ENCODE data around the gene OLFM1. TPM values are rescaled to one million over a fixed set of nuclear protein-coding genes. Genes with fewer than 3 reads are reported as not detected.

OLFM1 gene
- total and polyA plus RNA-seq, 9 of the 15 experiments (the other 6 are each of a cell fraction or from before 2014, with no cell fraction given): not detected

DNA sequence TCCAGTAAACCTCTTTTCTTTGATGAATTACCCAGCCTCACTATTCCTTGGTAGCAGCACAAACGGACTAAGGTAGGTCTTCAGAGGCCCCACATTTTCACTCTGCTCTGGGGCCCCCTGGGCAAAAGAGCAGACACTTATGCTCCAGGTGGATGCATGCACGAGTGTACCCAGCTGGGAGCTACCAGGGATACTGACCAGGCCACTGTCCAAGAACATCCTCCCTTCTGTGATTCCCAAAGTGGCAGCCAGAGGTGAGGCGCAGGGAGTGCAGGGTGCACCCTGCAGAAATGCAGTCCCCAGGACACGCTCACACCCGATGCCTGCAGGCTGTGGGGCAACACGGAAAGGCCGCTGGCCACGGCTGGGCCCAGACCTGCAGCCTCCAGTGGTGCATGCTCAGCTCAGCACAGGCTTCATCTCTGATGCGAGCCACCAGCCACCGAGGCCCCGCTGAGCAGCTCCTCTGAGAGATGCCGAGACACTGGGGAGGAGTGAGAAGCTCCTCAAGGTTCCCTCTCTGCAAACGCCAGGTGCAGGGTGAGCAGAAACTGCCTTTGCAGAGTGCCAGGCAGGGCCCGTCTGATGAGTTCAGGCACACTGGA is 48.1 kb upstream of the OLFM1 start:
- Histone ChIP-seq H3K36me3 (ENCODE audit: control insufficient read depth, insufficient read depth, low read length) (no peaks in the 10 kb centered on the region), H3K9me1 (ENCODE audit: control insufficient read depth, insufficient read depth, low read length) (no peaks in the 10 kb centered on the region), H3K4me2 (ENCODE audit: insufficient read depth, low read length) (no peak overlapping the region), H3K79me2 (ENCODE audit: control insufficient read depth, insufficient read depth, low read length) (no peaks in the 10 kb centered on the region), H3K27ac (ENCODE audit: extremely low read depth, low read depth, low read length) (no peak overlapping the region), H3K9ac (ENCODE audit: insufficient read depth in 1 of 2, low read depth in 2 of 2, low read length in 2 of 2) (no peak overlapping the region), H3K4me3 (no peak overlapping the region), H3K4me1 (replicated peaks in 1 of 2; ENCODE audit: control insufficient read depth in 2 of 2, insufficient read depth in 2 of 2, low read length in 2 of 2) (no peaks in the 10 kb centered on the region), H3K27me3 (ENCODE audit: control insufficient read depth in 2 of 2, insufficient read depth in 2 of 2, low read length in 2 of 2) (peaks cover 3 to 21% of the 10 kb centered on the region in 2 experiments; a peak in 2 of 5 replicates), H3K9me3 (replicated peaks; ENCODE audit: control insufficient read depth, insufficient read depth, low read depth, low read length) (no peaks in the 10 kb centered on the region), H4K20me1 (replicated peaks; ENCODE audit: control insufficient read depth, insufficient read depth, low read length) (0 out of 2 replicates have a peak, but pooled peaks cover 6% of the 10 kb centered on the region), H2AFZ (ENCODE audit: low read depth, low read length) (no peak overlapping the region)
- intact Hi-C loops (cut with micrococcal nuclease) (no loop called here), in situ Hi-C loops (cut with MboI) (no loop called here)
- CTCF ChIA-PET (ENCODE audit: low intra/inter-chr PET ratio): no interaction called here
- no peak for TF ChIP-seq RBM39 (optimal IDR thresholded peaks at IDR 0.05; ENCODE audit: low read depth, low read length)
- no peak for TF ChIP-seq GATA2 (CRISPR knock-in tag; IDR thresholded peaks at IDR 0.05)
- no peak for TF ChIP-seq ZNF766 (CRISPR knock-in tag; conservative IDR thresholded peaks at IDR 0.05)
- no peak for TF ChIP-seq EP400 (IDR thresholded peaks at IDR 0.05)
- no peak for TF ChIP-seq PHF20 (IDR thresholded peaks at IDR 0.05; ENCODE audit: partially characterized antibody)
- TF ChIP-seq FOS (IDR thresholded peaks at IDR 0.05; ENCODE audit: extremely low read depth, insufficient read length): no peak
- TF ChIP-seq TRIM25 (IDR thresholded peaks at IDR 0.05; ENCODE audit: borderline replicate concordance): no peak
- no TSS peak for BruUV-seq (replicated peaks)
- FAIRE-seq (no peak), ATAC-seq (no peak), DNase-seq (ENCODE audit: extremely low read depth in 1 of 4, low spot score in 3 of 4) (no peak)
- POLR2A ChIA-PET: interaction anchor here (1.2 kb wide), 1 partner anchor 42 kb away, joined by 3 read pairs; no protein-coding TSS in a partner anchor
- WGBS (ENCODE audit: insufficient coverage, low coverage, missing lambda C conversion rate): 0% methylated on average over 14 of the region's 14 CpGs

Measured in K562 (cell line).